HCEC 1CT (cell line): ENCODE results near the gene TRIO.

Experiments used
- DNase-seq: peaks from one replicate; pipeline ENCODE4 v3.0.0-alpha.2; 2017

The TRIO gene

GRCh38 chr5:14337593-14337992 is 194.5 kb downstream of the TRIO start:
- DNase-seq: no peak

GRCh38 chr5:14339468-14339867 is 196.3 kb downstream of the TRIO start:
- DNase-seq: no peak

DNA sequence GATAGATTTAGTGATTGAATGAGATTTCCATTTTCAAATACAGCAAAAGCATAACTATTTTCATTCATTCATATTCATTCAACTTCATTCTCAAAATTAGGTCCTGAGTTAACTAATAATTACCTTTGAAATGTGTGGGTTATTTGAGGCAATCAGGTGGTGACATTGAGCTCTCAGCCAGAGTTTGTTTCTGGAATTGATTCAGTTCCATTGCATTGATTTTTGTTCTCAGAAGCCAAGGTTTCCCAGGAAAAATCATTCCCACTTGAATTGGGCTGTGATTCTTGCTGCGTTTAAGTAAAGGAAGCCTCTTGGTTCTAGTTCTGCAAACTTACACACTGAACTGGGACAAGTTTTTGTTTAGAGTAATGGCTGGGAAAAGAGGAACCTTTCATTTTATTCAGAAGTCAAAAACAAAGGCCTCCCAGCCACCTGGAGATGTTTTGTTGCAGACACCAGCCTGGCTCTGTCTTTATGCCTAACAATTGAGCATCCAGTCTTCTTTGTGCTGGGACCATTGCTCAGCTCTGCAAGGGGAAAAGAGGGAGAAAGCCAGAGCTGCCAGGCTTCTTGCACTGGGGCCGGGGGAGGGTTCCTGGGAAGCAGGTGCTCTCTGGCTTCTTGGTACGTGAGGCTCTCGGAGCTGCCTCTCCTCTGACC is 198.6 kb downstream of the TRIO start:
- DNase-seq: no peak

DNA sequence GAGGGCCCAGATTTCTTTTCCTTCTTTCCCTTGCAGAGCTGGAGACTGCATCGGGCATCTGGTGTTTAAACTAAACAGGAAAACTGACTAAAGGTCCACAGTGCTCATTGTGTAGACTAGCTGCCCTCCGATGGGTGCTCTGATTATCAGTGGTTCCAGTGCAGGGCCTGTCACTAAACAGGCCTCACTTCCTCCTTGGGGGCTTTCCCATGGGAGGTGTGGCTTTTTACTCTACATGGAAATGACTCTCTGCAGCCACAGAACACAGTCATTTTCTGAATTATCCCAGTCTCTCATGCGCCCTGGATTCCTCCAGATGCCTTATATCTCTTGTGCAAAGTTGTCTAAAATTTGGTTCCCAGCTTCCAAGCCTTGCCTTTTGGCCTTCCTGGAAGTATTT is 199.2 kb downstream of the TRIO start:
- no peak for DNase-seq

DNA sequence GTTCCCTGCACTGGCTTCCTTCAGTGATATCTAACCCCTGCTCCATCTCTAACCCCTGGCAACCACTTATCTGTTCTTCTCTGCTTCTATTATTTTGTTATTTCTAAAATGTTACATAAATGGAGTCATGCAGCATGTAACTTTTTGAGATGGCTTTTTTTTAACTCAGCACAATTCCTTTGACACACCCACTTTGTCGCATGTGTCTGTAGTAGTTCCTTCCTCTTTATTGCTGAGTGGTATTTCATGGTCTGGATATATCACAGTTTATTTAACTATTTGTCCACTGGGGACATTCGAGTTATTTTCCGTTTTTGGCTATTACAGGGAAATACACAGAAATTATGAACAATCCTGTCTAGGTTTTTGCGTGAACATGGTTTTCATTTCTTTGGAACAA is 200.2 kb downstream of the TRIO start:
- no peak for DNase-seq

DNA sequence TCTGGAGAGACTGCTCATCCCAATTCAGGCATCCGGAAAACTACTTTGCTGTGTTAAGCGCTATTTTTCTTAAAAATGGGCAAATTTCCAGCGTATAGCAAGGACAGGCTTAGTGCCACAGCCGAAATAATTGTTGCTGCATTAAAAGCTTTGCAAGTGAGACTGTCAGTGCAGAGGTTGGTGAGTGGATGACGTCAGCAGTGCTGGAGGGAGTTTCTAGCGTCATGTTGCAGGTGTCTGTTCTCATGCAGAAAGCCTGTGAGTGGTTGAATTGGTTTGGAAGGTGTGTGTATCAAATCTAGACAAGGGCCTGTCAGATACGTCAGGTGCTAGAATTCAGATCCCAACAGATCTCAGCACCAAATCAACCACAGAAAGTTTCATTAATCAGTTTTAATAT is 204.4 kb downstream of the TRIO start:
- DNase-seq: no peak

DNA sequence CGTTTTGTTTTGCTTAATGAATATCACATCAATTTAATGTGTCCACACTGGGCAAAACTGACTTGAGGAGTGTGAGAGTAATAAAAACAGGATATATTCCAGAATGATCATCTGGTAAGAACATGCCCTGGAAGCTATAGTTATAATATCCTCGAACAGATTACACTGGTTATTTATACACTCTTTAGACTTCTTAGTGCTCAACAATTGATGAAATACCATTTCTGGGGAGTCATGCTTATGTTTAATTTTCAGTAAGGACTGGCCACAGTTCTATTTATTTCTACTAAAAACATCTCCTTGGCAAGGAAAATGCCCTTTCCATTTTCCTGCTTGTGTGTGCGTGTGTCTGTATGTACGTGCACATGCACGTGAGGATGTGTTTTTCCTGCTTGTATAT is 205.0 kb downstream of the TRIO start:
- DNase-seq: no peak

- DNase-seq: no peak
Measured at GRCh38 chr5:14349029-14349428, 205.9 kb downstream of the TRIO start.

DNA sequence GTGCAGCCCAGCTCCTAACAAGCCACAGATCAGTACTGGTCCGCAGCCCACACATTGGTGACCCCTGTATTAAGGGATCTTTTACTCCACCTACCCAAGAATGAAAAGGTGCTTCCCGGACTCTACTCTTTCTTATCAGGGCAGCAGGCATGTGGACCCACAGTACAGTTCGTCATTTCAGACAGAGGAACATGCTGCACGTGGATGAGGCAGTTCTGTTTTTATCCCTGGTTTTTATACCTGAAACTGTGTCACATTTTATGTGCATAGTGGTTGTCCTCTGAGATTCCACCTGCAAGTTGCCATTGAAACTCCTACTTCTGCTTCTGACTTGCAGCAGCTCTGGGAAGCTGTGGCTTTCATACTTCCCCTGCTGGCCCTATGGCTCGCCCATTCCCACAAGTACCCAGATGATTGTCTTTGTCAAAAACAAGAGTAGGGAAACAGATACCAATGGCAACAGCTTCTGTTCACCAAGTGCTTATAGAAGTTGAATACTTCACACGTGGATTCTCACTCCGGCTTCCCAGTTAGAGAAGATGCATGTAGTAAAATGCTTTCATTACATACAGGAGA is 208.0 kb downstream of the TRIO start:
- DNase-seq: no peak

DNA sequence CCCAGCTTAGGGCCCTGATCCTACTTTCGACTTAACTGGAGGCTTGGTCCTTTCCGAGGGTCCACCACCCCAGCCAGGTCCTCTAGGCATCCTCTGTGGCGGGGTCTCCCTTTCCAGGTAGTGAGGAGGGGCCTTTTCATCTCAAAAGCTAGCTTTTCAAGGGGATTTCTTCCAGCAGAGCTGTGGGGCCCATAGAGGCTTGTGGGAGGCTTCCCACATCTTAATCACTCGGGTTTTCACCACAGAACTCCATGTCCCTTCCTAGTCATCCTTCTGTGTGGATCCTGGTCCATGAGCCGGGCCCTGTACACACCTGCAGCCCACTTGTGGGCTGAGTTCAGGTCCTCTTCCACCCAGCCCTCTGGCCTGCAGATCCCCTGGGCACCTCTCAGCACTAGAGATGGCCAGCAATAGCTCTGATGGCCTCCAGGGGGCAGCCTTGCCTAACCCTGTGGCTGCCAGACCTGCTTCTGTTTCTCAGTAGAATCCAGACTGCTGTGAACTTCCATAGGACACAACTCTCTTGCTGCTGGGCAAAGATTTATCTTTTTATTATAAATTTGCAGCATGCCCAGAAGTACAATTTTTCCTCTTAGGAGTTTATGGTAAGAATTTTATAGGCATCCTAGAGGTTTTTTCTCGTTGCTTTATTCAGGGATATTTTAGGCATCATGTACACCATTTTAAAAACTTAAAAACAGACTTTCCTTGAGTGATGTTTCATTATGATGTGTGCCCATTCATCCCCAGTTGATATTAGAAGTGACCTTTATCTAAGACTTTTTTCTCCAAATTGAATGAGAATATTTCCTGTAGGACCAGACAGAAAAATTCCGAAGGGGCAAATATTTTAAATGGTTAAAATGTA is 208.9 kb downstream of the TRIO start:
- DNase-seq: peak; percentile 72

DNA sequence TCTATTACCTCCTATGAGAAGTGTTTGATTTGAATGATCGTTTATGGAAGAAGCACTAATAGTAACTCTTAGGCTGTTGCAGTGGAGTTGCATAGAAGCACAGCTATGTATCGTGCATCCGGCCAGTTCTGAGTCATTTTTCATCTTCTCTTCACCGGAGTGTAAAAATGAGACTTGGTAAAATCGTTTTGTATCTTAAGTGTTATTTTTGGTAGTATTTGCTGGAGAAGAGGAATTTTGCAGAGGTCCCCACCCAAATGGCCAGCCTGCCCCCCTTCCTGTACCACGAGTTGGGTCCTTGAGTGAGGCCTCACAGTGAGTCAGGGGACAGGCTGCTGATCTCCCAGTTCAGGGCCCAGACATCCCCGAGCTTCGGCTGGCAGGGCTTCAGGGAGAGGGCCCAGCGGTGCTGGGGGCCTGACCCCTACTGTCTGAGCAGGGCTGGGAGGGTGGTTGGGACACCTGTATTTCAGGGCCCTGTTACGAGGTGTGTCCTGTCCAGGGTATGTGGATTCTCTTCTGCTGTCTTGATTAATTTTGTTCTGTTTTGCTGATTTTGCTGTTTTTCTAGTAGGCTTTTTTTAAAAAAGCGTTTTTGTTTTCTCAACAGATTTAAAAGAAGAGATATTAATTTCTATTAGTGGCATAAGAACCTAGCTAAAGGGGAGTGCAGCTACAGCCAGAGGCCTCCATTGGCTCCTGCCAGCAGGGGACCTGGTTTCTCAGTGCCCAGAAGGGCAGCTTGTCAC is 210.8 kb downstream of the TRIO start:
- DNase-seq: no peak

DNA sequence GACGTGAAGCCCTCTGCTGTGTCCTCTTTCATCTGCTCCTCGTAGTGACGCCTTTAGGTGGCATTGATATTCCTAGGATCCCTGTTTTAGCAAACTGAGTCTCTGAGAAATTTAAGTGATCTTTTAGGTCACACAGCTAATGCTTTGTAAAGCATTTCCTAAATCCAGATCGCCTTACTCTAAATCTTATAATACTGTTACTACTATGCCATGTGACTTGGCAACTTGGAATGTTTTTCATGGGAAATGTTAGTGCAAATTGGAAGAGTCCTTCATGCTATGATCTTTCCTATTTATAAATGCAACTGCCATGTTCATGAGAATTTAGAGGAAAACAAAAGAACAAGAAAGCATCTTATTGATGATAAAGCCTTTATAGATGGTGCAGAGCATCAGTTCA is 212.2 kb downstream of the TRIO start:
- no peak for DNase-seq

- DNase-seq: no peak
Measured at GRCh38 chr5:14356305-14356704, 213.2 kb downstream of the TRIO start.

GRCh38 chr5:14357441-14357840 is 214.3 kb downstream of the TRIO start:
- no peak for DNase-seq

DNA sequence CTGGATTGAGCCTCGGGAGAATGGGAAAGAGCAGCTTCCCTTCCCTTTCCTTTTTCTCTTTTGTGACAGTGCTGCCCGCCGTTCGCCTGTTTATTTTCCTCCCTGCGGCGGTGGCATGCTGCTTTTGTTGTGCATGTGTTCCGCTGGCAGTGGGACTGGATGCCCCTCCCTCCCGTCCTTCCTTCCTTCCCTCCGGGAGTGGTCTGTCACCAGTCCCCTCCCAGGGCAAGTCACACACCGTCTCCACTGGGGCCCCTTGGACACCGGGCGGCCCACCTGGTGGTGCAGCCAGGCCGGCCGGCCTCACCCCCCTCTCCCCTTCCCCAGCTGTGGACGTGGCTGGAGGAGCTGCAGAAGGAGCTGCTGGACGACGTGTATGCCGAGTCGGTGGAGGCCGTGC is 214.7 kb downstream of the TRIO start:
- DNase-seq: no peak

DNA sequence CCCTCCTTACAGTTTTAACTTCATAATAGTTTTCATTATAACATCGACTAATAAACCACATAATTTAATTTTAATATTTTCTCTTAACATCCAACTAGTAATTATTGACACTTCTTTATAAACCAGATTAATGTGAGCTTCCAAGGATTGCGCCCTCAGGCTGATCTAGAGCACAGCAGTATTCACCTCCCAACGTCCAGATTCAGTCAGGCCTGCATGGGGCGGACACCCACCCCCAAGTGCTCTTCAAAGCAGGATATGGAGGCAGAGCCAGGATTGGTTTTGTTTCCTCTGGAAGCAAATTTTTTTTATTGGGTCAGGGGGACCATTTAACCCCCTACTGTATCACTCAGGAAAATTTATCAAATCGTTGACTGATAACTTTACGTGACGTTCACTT is 215.4 kb downstream of the TRIO start:
- DNase-seq: no peak

DNA sequence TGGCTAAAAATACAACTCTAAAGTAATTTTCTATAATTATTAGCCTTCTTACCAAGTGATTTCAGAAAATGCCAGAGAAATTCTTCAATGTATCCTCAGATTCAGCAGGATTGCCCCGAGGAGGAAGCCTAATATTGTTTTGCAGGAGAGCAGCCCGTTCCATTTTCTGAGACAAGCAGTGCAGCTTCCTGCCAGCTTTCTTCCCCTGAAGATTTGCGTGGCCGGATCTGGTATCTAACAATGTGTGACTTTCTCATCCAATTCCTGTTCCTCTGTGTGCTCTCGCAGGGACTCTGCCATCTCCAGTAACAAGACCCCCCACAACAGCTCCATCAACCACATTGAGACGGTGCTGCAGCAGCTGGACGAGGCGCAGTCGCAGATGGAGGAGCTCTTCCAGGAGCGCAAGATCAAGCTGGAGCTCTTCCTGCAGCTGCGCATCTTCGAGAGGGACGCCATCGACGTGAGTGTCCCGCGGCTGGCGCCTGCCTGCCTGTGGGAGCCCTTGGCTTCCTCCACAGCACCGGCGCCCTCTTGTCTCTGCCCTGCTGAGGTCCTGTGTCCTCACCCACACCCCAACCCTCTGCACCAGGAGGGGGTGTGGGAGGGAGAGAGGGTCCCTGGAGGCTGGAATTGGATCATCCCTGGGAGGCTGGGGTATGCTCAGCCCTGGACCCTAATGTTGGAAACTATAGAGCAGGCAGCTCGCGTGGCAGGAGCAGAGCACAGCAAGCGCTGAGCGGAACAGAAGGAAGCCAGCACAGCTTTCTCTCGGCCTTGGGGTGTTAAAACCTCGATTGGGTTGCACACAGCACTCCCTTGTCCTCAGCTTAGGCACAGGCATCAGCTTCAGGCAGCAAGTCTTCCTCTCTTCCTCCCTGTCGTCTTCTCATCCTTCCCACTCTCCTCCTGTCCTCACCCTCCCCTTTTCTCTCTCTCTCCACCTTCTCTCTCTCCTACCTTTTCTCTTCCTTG is 216.2 kb downstream of the TRIO start:
- DNase-seq: no peak

DNA sequence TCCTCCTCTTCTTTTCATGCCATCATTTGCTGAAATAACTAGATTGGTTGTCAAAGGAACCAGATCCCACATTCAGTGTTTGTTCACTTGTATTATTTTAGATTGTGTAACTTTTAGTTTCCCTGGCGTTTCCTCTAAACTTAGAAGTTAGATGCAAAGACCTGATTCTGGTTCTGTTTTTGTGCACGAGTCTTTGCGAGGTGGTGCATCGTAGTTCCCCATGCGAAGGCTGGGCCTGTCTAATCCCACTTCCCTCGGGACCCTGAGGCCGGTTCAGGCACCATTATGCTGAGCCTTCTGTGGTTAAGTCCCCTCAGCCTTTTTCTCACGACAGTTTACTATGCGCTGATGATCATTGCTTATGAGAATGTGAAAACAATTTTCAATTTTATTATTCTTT is 219.3 kb downstream of the TRIO start:
- DNase-seq: no peak

DNA sequence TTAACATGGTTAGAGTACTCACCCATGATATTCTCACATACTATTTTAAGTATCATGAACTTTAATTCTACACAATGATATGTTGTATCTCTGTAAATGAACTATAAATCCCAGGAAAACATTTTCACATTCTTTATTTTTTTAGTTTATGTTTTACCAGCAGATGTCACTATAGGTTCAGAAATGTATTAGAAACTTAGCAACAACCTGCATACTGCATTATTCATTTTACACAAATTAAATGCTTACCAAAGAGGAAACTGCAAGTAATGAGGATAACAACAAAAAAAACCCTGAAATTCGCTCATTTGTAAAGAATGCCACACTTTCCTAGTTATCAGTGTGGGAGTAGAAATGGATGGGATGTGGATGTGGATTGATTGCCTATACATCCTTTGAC is 221.0 kb downstream of the TRIO start:
- DNase-seq: peak; percentile 8

GRCh38 chr5:14364576-14365472 is 221.7 kb downstream of the TRIO start:
- no peak for DNase-seq

DNA sequence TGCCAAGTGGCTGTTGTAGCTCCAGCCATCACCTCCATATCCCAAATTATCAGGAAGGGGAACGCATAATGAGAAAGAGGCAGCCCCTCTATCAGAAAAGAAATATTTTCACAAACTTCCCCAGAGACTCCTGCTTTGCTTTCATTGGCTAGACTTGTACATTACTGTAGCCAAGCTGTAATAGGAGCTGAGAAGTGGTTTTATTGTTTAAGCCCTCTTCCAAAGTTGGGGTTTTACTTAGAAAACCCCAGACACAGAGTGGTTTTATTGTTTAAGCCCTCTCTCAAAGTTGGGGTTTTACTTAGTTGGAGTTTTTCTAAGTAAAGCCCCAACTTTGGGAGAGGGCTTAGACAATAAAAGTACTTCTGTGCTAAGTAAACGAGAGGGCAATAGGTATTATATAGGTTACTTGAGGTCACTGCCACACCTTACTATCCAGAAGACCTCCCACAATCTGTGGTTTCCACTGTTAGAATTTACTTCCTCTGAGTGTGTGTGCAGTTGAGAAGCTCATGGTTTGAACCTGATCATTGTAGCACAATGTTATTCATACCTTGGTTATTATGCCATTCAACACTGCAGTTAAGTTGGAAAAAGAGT is 222.8 kb downstream of the TRIO start:
- no peak for DNase-seq
